GM19351 (cell line): Measurements from ENCODE around the gene CCDC154.
"Not testable (repeated sequence)": the region's sequence is repeated elsewhere in the genome, so short reads cannot be mapped to it uniquely, and the experiment has no call there.

Experiments used
- ATAC-seq: cut with Tn5 transposase; IDR thresholded peaks from one replicate; pipeline ENCODE4 v1.9.1; 2021; ENCODE audit warnings: mild to moderate bottlenecking, moderate library complexity; ENCODE audit not compliant: unreplicated experiment

Gene CCDC154

GRCh38 chr16:1439699-1440074, 4.7 kb downstream of the CCDC154 start:
- ATAC-seq = not testable (repeated sequence)

- ATAC-seq = no peak
These were observed 5.2 kb downstream of the CCDC154 start for GRCh38 chr16:1439058-1439698.

DNA sequence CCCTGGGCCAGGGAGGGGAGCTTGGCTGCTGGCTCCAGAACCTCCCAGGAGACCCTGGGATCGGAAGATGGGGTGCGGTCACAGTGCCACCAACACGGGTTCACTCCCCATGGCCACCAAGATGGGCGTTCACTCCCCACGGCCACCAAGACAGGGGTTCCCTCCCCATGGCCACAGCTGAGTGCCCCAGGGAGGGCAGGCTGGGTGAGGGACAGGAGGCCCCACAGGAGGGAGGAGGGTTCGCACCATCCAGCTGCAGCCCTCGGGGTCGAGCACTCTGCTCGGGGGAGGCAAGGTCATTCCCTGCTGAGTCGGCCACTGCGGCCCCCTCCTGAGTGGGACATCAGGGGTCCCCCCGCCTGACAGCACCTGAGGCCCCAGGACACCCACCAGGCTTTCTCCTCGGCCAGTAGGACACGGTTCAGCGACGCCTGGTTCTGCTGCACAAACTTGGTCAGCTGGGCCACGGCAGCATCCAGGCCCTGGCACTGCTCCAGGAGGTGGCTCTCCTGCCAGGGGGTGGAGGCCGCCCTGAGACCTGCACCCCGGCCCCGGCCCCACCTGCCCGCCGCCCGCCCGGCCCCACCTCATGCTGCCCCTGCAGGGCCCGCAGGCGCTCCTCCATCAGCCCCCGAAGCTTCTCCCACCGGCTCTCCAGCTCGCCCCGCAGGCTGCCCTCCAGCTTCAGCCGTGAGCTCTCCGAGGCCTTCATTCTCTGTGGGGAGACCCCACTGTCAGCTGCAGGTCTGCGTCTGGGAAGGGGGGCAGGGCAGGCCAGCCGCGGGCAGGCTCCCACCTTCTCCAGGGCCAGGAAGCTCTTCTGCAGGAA, 5.9 kb downstream of the CCDC154 start:
- ATAC-seq = no peak

DNA sequence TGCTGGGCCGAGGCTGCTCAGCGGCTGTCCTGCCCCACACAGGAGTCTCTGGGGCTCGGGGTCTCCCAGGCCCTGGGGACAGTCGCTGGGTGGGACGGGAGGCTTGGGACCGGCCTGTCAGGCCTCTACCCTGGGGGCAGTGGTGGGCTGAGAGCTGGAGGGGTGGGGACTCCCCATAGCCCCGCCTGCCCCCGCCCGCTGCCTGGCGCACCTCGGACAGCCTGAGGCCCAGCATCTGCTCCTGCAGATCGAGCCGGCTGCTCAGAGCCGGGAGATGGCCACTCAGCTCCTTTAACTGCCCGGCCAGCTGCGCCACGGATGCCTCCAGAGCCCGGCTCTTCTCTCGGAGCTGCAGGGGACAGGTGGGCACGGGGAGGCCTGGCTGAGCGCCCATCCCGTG, 6.8 kb downstream of the CCDC154 start:
- ATAC-seq = no peak

DNA sequence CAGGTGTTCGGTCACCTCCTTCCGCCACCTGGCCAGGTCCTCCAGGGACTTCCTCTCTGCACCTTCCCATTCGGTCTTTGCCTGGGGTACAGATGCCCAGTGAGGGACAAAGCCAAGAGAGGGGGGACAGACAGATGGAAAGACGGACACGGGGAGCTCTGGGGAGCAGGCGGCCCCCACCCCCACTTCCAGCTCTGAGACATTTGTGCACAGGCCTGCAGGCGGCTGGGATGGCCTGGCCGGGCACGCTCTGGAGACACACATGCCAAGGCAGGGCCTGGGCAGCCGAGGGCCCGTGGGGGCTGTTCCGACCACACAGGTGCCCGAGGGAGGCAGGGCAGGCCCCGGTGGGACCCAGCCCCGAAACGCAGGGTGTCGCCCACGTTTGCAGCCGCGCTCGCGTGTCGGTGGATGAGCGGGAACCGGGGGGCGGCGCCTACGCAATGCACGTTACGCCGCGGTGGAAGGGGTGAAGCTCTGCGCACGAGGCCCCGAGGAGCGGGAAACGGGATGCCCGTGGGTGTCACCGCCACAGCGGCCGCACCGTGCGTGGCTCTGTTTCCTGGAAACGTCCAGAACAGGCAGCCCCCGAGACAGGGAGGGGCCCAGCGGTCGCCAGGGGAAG, 7.5 kb downstream of the CCDC154 start:
- ATAC-seq = no peak

DNA sequence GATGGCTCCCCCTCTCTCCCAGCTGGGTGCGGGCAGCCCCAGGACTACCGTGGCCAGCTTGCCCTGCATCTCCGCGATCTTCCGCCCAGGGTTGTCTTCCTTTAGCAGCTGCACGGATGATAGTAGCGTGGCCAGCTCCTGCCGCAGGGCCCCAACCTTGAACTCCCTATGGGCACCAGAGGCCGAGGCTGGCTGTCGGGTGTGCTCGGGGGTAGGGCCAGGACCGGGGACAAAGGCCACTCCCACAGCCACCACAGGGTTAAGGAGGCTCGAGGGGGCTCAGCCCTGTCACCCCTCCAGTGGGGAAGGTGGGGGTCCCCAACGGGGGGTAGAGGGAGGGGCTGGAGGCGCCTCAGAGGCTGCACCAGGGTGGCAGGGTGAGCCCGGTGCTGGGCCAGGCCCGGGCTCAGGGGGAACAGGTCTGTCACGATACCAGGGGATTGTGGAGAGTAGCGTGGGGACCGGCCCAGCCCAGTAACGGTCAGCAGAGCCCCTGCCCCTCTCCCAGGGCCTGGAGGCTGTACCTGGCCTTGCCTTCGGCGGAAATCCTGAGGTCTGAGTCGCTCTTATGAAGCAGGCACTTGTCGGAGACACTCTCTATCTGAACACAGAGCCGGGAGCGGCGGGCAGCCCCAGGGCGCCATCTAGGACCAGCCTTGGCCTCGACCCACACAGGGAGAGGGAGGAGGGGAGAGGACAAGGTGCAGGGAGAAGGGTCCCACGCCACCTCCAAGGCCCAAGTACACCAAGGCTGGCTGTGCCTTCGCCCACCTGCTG, 8.2 kb downstream of the CCDC154 start:
- no peak for ATAC-seq

DNA sequence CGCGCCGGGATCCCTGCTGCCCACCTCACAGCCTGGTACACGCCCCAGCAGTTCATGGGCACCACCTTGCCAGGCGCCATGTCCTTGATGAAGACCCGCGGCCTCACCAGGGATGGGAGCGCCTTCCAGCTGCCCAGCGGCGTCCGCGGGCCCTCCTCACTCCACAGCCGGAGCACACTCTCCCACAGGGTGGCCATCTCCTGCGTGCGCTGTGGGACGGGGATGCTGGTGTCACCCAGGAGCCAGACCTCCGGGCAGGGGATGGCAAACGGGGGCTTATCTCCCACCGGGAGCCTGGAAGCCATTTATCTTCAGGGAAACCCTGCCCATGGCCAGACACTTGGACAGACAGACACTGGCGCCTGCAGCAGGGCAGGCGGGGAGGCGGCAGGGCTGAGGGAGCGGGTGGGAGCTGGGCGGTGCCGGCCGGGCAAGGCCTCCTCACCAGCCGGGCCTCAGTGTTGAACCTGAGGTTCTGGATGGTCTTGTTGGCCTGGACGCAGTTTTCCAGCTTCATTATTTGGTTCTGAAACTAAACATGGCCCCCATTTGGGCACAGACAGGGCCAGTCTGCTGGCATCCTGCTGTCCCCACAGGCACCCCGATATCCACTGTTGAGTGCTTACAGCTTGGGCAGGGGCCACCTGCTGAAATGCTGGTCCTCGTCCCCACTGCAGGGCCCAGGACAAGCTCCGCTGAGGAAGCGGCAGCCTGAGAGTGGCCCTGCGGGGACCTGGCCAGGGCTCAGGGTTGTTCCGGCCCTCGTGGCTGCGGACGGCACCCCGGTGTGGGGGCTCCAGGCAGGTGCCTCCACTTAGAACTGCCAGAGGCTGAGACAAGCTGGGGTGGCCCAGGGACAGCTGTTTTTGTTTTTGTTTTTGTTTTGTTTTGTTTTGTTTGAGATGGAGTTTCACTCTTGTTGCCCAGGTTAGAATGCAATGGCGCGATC, 9.4 kb downstream of the CCDC154 start:
- ATAC-seq = no peak

DNA sequence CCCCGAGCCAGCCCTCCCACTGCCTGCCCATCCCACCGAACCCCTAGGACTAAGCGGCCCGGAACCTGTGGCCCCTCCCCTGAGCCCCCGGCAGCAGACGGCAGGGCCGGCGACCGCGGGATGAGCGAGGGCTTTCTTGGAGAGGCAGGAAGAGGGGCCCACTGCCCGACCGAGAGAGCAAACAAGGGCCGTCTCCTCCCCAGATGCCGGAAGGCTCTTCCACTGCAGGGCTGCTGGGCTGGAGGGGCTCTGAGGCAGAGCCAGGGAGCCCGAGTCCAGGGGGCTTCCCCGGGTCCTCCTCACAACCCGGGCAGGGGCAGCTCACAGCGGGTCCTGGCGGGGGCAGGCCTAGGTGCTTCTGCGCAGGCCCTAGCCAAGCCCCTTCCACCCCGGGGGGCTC, 10.6 kb downstream of the CCDC154 start:
- ATAC-seq = no peak

DNA sequence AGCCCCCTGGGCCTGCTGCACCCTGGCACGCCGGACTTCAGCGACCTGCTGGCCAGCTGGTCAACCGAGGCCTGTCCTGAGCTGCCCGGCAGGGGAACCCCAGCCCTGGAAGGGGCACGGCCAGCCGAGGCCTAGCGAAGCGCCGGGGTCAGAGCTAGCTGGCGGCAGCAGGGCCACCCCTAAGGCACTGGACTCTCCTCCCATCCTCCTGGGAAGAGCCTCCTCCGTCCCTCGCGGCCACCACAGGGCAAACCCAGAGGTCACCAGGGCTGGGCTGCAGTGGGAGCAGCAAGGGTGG, 11.1 kb downstream of the CCDC154 start:
- no peak for ATAC-seq

- ATAC-seq = no peak
These were observed 11.7 kb downstream of the CCDC154 start for GRCh38 chr16:1432388-1433262.

DNA sequence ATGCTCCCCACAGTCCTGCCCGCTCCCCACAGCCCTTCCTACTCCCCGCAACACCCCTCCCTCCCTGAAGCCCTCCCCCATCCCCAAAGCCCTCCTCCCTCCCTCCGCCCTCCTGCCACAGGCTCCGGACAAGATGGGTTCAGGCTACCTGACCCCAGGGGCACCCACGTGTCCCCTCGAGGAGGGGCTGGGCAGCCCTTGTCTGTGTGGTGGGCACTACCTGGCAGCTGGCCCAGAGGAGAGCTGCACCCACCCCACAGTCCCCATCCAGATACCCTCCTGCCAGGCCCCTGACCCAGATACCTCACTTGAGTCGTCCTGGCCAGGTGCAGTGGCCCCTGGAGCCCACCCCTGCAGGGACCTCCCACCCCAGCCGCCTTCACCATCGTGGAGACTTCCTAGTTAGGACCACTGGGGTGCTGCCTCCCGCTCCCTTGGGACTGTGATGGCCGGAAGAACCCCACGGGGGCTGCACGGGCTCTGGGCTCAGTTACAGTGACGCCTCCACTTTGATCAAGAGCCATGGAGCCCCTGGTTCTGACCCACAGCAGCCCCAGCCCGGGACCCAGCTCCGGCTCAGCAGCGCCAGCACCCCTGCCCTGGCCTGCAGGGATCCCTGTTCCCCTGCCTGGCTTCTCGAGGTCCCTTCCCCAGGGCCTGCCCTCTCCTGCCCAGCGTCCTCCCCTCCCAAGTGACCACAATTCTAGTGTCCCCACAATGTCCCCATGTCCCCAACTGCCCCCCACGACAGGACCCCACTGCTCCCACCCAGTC, 12.7 kb downstream of the CCDC154 start:
- ATAC-seq = no peak

- no peak for ATAC-seq
These were observed 13.4 kb downstream of the CCDC154 start, which contains the start of gene PERCC1 for GRCh38 chr16:1430759-1431496. PERCC1 (plus strand) TSS chr16:1431078; CDS start chr16:1432594, 1,516 bp downstream.

DNA sequence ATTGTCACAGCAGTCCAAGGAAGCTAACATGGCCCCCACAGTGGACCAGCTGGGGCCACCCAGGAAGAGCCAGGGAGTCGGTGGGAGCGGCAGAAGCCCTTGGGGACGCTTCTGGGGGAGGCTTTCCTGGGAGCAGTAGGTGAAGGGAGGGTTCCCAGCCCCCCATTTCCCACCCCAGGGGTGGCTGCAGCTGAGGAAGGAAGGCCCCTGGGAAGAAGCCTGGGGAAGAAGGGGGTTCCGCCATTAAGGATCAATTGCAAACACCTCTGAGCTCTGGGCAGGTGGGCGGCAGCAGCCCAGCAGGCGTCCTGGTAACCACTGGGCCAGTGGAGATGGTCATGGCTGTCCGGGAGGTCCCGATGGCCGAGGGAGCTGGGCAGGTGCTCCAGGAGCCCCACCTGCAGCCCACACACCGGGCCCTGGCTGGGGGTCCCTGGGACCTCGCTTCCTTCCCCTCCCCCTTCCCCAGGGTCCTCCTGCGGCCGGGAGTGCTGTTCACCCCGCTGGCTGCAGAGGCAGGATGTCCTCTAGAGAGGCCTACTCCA, 14.1 kb downstream of the CCDC154 start:
- ATAC-seq = no peak

DNA sequence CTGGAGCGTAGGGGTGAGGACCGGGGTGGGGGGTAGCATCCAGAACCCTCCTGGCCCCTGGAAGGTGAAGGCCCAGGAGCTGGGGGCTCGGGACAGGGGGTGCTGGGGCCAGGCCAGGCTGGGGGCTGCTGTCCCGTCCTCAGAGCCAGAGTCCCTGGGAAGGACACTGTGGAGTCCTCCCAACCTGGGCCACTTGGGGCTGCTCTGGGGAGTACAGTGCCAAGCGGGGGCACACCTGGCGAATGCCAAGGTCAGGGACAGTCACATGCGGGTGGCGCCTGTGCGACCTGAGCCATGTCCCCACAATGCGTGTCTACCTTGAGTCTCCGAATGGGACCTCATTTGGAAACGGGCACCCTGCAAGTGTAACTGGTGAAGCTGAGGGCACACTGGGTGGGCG, 14.7 kb downstream of the CCDC154 start:
- no peak for ATAC-seq

- ATAC-seq = no peak
These were observed 15.3 kb downstream of the CCDC154 start for GRCh38 chr16:1429012-1429411.

- no peak for ATAC-seq
These were observed 15.8 kb downstream of the CCDC154 start for GRCh38 chr16:1428511-1428910.
